Measurements from ENCODE around the gene CTNNA1. TPM values are rescaled to one million over a fixed set of nuclear protein-coding genes. Genes with fewer than 3 reads are reported as not detected.

The CTNNA1 gene
- total and polyA plus RNA-seq, 9 of the 15 experiments (the other 6 are each of a cell fraction or from before 2014, with no cell fraction given), result 29.6 to 117 (median 89.1) TPM

GRCh38 chr5:138873466-138874221, 120.4 kb downstream of the CTNNA1 start:
- H3K9me1 ChIP-seq (ENCODE audit: control insufficient read depth, insufficient read depth, low read length), result no peaks in the 10 kb centered on the region
- 80% methylated on average over 17 of the region's 17 CpGs for WGBS (ENCODE audit: insufficient coverage, low coverage, missing lambda C conversion rate)
- no peak for TF ChIP-seq MLLT1 (IDR thresholded peaks at IDR 0.05)
- no peak for TF ChIP-seq RBM15 (IDR thresholded peaks at IDR 0.05; ENCODE audit: insufficient read depth, low read length)
- TF ChIP-seq HMG20B (CRISPR knock-in tag; IDR thresholded peaks at IDR 0.05), result no peak
- no peak for TF ChIP-seq ARNT (IDR thresholded peaks at IDR 0.05)
- no peak for TF ChIP-seq SAFB (IDR thresholded peaks at IDR 0.05; ENCODE audit: borderline replicate concordance, low read depth, low read length)
- no peak for TF ChIP-seq ZNF592 (IDR thresholded peaks at IDR 0.05)
- TF ChIP-seq DLX4 (CRISPR knock-in tag; IDR thresholded peaks at IDR 0.05), result no peak
- TF ChIP-seq, protein P1, sequence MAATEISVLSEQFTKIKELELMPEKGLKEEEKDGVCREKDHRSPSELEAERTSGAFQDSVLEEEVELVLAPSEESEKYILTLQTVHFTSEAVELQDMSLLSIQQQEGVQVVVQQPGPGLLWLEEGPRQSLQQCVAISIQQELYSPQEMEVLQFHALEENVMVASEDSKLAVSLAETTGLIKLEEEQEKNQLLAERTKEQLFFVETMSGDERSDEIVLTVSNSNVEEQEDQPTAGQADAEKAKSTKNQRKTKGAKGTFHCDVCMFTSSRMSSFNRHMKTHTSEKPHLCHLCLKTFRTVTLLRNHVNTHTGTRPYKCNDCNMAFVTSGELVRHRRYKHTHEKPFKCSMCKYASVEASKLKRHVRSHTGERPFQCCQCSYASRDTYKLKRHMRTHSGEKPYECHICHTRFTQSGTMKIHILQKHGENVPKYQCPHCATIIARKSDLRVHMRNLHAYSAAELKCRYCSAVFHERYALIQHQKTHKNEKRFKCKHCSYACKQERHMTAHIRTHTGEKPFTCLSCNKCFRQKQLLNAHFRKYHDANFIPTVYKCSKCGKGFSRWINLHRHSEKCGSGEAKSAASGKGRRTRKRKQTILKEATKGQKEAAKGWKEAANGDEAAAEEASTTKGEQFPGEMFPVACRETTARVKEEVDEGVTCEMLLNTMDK (IDR thresholded peaks at IDR 0.05; ENCODE audit: borderline replicate concordance, insufficient read depth, low read depth, low read length, poor library complexity, severe bottlenecking), result no peak
- no peak for TF ChIP-seq HNRNPUL1 (IDR thresholded peaks at IDR 0.05; ENCODE audit: low read length)
- TF ChIP-seq U2AF1 (optimal IDR thresholded peaks at IDR 0.05; ENCODE audit: low read depth, low read length), result no peak
- no peak for TF ChIP-seq CBX2 (IDR thresholded peaks at IDR 0.05; ENCODE audit: insufficient read depth, low read length, poor library complexity, severe bottlenecking)
- no peak for TF ChIP-seq RUNX1 (IDR thresholded peaks at IDR 0.05; ENCODE audit: low read depth)
- TF ChIP-seq COPS2 (conservative IDR thresholded peaks at IDR 0.05), result no peak
- no peak for TF ChIP-seq DPF2 (IDR thresholded peaks at IDR 0.05)
- no peak overlapping the region for H2AFZ ChIP-seq (ENCODE audit: low read depth, low read length)
- H3K79me2 ChIP-seq (ENCODE audit: control insufficient read depth, insufficient read depth, low read length), result peaks cover 2% of the 10 kb centered on the region; the same call in 1 of the 3 replicates
- H3K4me3 ChIP-seq, result no peak overlapping the region
- H4K20me1 ChIP-seq (replicated peaks; ENCODE audit: control insufficient read depth, insufficient read depth, low read length), result peaks cover 15% of the 10 kb centered on the region; the same call in 1 of the 2 replicates
- no peaks in the 10 kb centered on the region for H3K9me3 ChIP-seq (replicated peaks; ENCODE audit: control insufficient read depth, insufficient read depth, low read depth, low read length)
- no peak overlapping the region for H3K4me2 ChIP-seq (ENCODE audit: insufficient read depth, low read length)
- no peaks in the 10 kb centered on the region; a peak in 1 of 5 replicates for H3K4me1 ChIP-seq (replicated peaks in 1 of 2; ENCODE audit: control insufficient read depth in 2 of 2, insufficient read depth in 2 of 2, low read length in 2 of 2)
- ChIA-PET POLR2A (interaction anchor here (0.6 to 1.0 kb wide), 2 partner anchors 39 to 69 kb away, joined by 3 to 4 read pairs; no protein-coding TSS in a partner anchor), CTCF (ENCODE audit: low intra/inter-chr PET ratio) (no interaction called here)
- no peak overlapping the region for H3K27ac ChIP-seq (ENCODE audit: extremely low read depth, low read depth, low read length)
- ATAC-seq (no peak), DNase-seq (ENCODE audit: extremely low read depth in 1 of 4, low spot score in 3 of 4) (no peak), FAIRE-seq (peak; percentile 19)
- no TSS peak for BruUV-seq (replicated peaks)
- intact Hi-C loops (cut with micrococcal nuclease), result no loop called here
- H3K27me3 ChIP-seq (ENCODE audit: control insufficient read depth in 2 of 2, insufficient read depth in 2 of 2, low read length in 2 of 2), result no peaks in the 10 kb centered on the region
- H3K9ac ChIP-seq (ENCODE audit: insufficient read depth in 1 of 2, low read depth in 2 of 2, low read length in 2 of 2), result no peak overlapping the region
- H3K36me3 ChIP-seq (ENCODE audit: control insufficient read depth, insufficient read depth, low read length), result no peaks in the 10 kb centered on the region
- in situ Hi-C loops (cut with MboI), result no loop called here

Data from K562 (cell line).